HCT116 (cell line): ENCODE measurements around the gene WBP1L. TPM values are rescaled to one million over a fixed set of nuclear protein-coding genes. Genes with fewer than 3 reads are reported as not detected.

Source experiments
- ATAC-seq: fragments of 200-7000 bp; cut with Tn5 transposase; 2 replicates; pipeline ENCODE4 v1.9.1; 2020; ENCODE audit warnings: mild to moderate bottlenecking, moderate library complexity
- BruUV-seq: library from RNA; stranded (reverse); fragments of 400-500 nt; replicated peaks from 2 replicates; lab custom pipeline; 2021; lab: Mats Ljungman, UMichigan
- CTCF ChIA-PET: fragments of 300-600 bp; sonication (Branson Sonifier 250); formaldehyde crosslinking; loops from one replicate; lab custom pipeline; 2021; ENCODE audit warnings: antibody characterized with exemption; lab: Charles Lee
- POLR2A ChIA-PET: fragments of 300-600, 350-600 bp; sonication (Branson Sonifier 250); formaldehyde crosslinking; loops from one replicate; lab custom pipeline; 2021; ENCODE audit warnings: antibody characterized with exemption; lab: Charles Lee
- RAD21 ChIA-PET, 2 experiments: fragments of 300-600 bp; sonication (Branson Sonifier 250); formaldehyde crosslinking; loops; one replicate each; lab custom pipeline; 2023; ENCODE audit warnings: low total read pairs in 2 of 2; ENCODE audit not compliant: uncharacterized antibody in 2 of 2, unreplicated experiment in 2 of 2, low non-redundant PET in 1 of 2; lab: Charles Lee
- DNase-seq: peaks from one replicate; pipeline ENCODE4 v3.0.0-alpha.2; 2010; ENCODE audit warnings: low read depth, low spot score
- H2AFZ ChIP-seq: fragments of 200-600 bp; shearing (Covaris generic), sonication (generic); 2 replicates; pipeline ENCODE4 v1.6.1; 2017; ENCODE audit warnings: low read depth, mixed run types, mixed read lengths, antibody characterized with exemption, low read length; ENCODE audit not compliant: poor library complexity, severe bottlenecking
- H3K27ac ChIP-seq: 2 replicates; pipeline ENCODE4 v1.5.1; 2012; ENCODE audit warnings: low read depth, low read length
- H3K27me3 ChIP-seq: fragments of 200-600 bp; sonication (generic); 2 replicates; pipeline ENCODE4 v1.6.1; 2016; ENCODE audit warnings: mixed run types, low read length, mixed read lengths; ENCODE audit not compliant: insufficient read depth
- H3K36me3 ChIP-seq, 2 experiments: fragments of 200-500 bp in 1 of 2; fragments of 200-600 bp in 1 of 2; sonication (Bioruptor generic) in 1 of 2; sonication (generic) in 1 of 2; 2 replicates each; pipeline versions ENCODE4 v1.5.1 to v1.6.1; 2014 to 2016; ENCODE audit warnings: low read length in 2 of 2, inconsistent platforms in 1 of 2, mixed read lengths in 1 of 2, mixed run types in 1 of 2; ENCODE audit not compliant: insufficient read depth in 2 of 2, control insufficient read depth in 1 of 2
- H3K4me1 ChIP-seq, 2 experiments: fragments of 200-600 bp in 1 of 2; sonication (generic) in 1 of 2; 2 replicates each; pipeline versions ENCODE4 v1.5.1 to v1.6.1; 2012 to 2017; ENCODE audit warnings: low read length in 2 of 2, inconsistent platforms in 1 of 2, mild to moderate bottlenecking in 1 of 2, mixed read lengths in 1 of 2, mixed run types in 1 of 2, moderate library complexity in 1 of 2; ENCODE audit not compliant: insufficient read depth in 2 of 2, control insufficient read depth in 1 of 2
- H3K4me2 ChIP-seq: fragments of 200-600 bp; sonication (generic); 2 replicates; pipeline ENCODE4 v1.6.1; 2017; ENCODE audit warnings: mixed run types, low read length, mixed read lengths
- H3K4me3 ChIP-seq, 2 experiments: fragments of 200-600 bp in 1 of 2; sonication (generic) in 1 of 2; replicated peaks in 1 of 2; 2 replicates each; pipeline ENCODE4 v1.5.1; 2011 to 2016; ENCODE audit warnings: low read length in 2 of 2, control low read depth in 1 of 2, low read depth in 1 of 2, mild to moderate bottlenecking in 1 of 2, mixed read lengths in 1 of 2, mixed run types in 1 of 2
- H3K79me2 ChIP-seq: fragments of 200-600 bp; sonication (generic); 2 replicates; pipeline ENCODE4 v1.6.1; 2017; ENCODE audit warnings: mild to moderate bottlenecking, mixed run types, low read length, moderate library complexity, mixed read lengths; ENCODE audit not compliant: insufficient read depth
- H3K9ac ChIP-seq: fragments of 200-600 bp; sonication (generic); 2 replicates; pipeline ENCODE4 v1.6.1; 2016; ENCODE audit warnings: low read length, mixed read lengths
- H3K9me2 ChIP-seq: fragments of 200-600 bp; sonication (generic), shearing (Covaris generic); 2 replicates; pipeline ENCODE4 v1.6.1; 2017; ENCODE audit warnings: mixed run types, mild to moderate bottlenecking, moderate library complexity; ENCODE audit not compliant: insufficient read depth
- H3K9me3 ChIP-seq, 2 experiments: fragments of 200-500 bp in 1 of 2; fragments of 200-600 bp in 1 of 2; sonication (Bioruptor generic) in 1 of 2; sonication (generic) in 1 of 2; 2 replicates each; pipeline ENCODE4 v1.6.1; 2014 to 2017; ENCODE audit warnings: low read length in 2 of 2, mixed read lengths in 2 of 2, inconsistent platforms in 1 of 2, low read depth in 1 of 2, mild to moderate bottlenecking in 1 of 2, mixed run types in 1 of 2, moderate library complexity in 1 of 2; ENCODE audit not compliant: control insufficient read depth in 1 of 2, insufficient read depth in 1 of 2
- H4K20me1 ChIP-seq: fragments of 200-600 bp; sonication (generic), shearing (Covaris generic); 2 replicates; pipeline ENCODE4 v1.6.1; 2017; ENCODE audit warnings: mixed run types, mild to moderate bottlenecking, moderate library complexity; ENCODE audit not compliant: insufficient read depth
- ATF3 ChIP-seq: IDR thresholded peaks from 2 replicates; pipeline ENCODE4 v1.6.1; 2012
- CBX3 ChIP-seq: IDR thresholded peaks from 2 replicates; pipeline ENCODE4 v1.6.1; 2012; ENCODE audit warnings: low read depth
- ELF1 ChIP-seq: IDR thresholded peaks from 2 replicates; pipeline ENCODE4 v1.6.1; 2012; ENCODE audit warnings: low read depth, borderline replicate concordance
- EZH2 ChIP-seq: fragments of 200-600 bp; sonication (generic); IDR thresholded peaks from 2 replicates; pipeline ENCODE4 v1.6.1; 2017; ENCODE audit warnings: antibody characterized with exemption, mixed run types
- FOSL1 ChIP-seq: IDR thresholded peaks from 2 replicates; pipeline ENCODE4 v1.6.1; 2012; ENCODE audit warnings: low read depth
- JUND ChIP-seq: IDR thresholded peaks from 2 replicates; pipeline ENCODE4 v1.6.1; 2012
- MAX ChIP-seq: IDR thresholded peaks from 2 replicates; pipeline ENCODE4 v1.6.1; 2012
- POLR2A ChIP-seq: IDR thresholded peaks from 2 replicates; pipeline ENCODE4 v1.7.0; 2011; ENCODE audit warnings: borderline replicate concordance; ENCODE audit not compliant: insufficient read depth, insufficient read length; ENCODE audit errors: extremely low read depth
- RAD21 ChIP-seq: IDR thresholded peaks from 2 replicates; pipeline ENCODE4 v1.6.1; 2012; ENCODE audit warnings: low read depth, mild to moderate bottlenecking
- REST ChIP-seq: IDR thresholded peaks from 2 replicates; pipeline ENCODE4 v1.6.1; 2012; ENCODE audit warnings: low read depth
- SRF ChIP-seq: IDR thresholded peaks from 2 replicates; pipeline ENCODE4 v1.6.1; 2012; ENCODE audit warnings: low read depth
- TCF7L2 ChIP-seq: IDR thresholded peaks from 2 replicates; pipeline ENCODE4 v1.7.0; 2011; ENCODE audit warnings: borderline replicate concordance, inconsistent platforms; ENCODE audit not compliant: insufficient read depth, insufficient read length; ENCODE audit errors: extremely low read depth
- YY1 ChIP-seq: IDR thresholded peaks from 2 replicates; pipeline ENCODE4 v1.6.1; 2011; ENCODE audit warnings: low read length, low read depth, moderate library complexity, mild to moderate bottlenecking; ENCODE audit not compliant: insufficient replicate concordance; ENCODE audit errors: extremely low read depth
- ZBTB33 ChIP-seq: IDR thresholded peaks from 2 replicates; pipeline ENCODE4 v1.6.1; 2011; ENCODE audit warnings: mild to moderate bottlenecking, low read length, moderate library complexity; ENCODE audit not compliant: insufficient replicate concordance; ENCODE audit errors: extremely low read depth
- ZFX ChIP-seq: fragments of 450-650 bp; IDR thresholded peaks from 2 replicates; pipeline ENCODE4 v1.6.1; 2017
- ZNF274 ChIP-seq: fragments of 200-500 bp; sonication (Bioruptor generic); IDR thresholded peaks from 2 replicates; pipeline ENCODE4 v1.6.1; 2014; ENCODE audit warnings: mild to moderate bottlenecking, low read depth, low read length, inconsistent platforms
- intact Hi-C: fragments of 100-400 bp; cut with micrococcal nuclease; formaldehyde crosslinking; loops from 2 replicates; pipeline ENCODE4 v1.10.0; 2022
- total RNA-seq: library from RNA; stranded (reverse); gene quantifications from one replicate; pipeline ENCODE4 v1.2.1, GENCODE V29; 2021; ENCODE audit not compliant: unreplicated experiment

WBP1L gene
- total RNA-seq, 1 experiment from 2014 or later = 25.2 TPM

GRCh38 chr10:102704915-102705314, 38.8 kb upstream of the WBP1L start:
- Histone ChIP-seq H3K79me2 (no peaks in the 10 kb centered on the region), H3K9me3 (no peaks in the 10 kb centered on the region), H3K27ac (no peak overlapping the region), H3K4me1 (no peaks in the 10 kb centered on the region), H3K4me2 (no peak overlapping the region), H3K4me3 (no peak overlapping the region), H3K9me2 (no peaks in the 10 kb centered on the region), H2AFZ (no peak overlapping the region), H3K27me3 (no peaks in the 10 kb centered on the region), H3K36me3 (no peaks in the 10 kb centered on the region), H4K20me1 (no peaks in the 10 kb centered on the region), H3K9ac (no peak overlapping the region)
- ChIA-PET CTCF (no interaction called here), RAD21 (no interaction called here), POLR2A (no interaction called here)
- TF ChIP-seq EZH2 (no peak), MAX (no peak), REST (no peak), ATF3 (no peak), TCF7L2 (no peak), RAD21 (no peak), ELF1 (no peak), POLR2A (no peak), CBX3 (no peak), FOSL1 (no peak), ZBTB33 (no peak), YY1 (no peak), JUND (no peak), ZNF274 (no peak), ZFX (no peak), SRF (no peak)
- ATAC-seq (no peak), DNase-seq (no peak)
- intact Hi-C loops = no loop called here
- no TSS peak for BruUV-seq
